ENCODE data around the gene HIC1.

The HIC1 gene

GRCh38 chr17:2023692-2024571, 31.0 kb upstream of the HIC1 start:
- peak; percentile 78 for DNase-seq

GRCh38 chr17:2024572-2025219, 30.2 kb upstream of the HIC1 start:
- DNase-seq = peak; percentile 71

- no peak for DNase-seq
Measured at GRCh38 chr17:2025220-2025621, 29.7 kb upstream of the HIC1 start, which contains the start of gene RTN4RL1. TSS of gene RTN4RL1 (minus strand) at chr17:2025334. CDS start at chr17:2024865, 469 bp downstream.

- DNase-seq = peak; percentile 74
Measured at GRCh38 chr17:2025622-2026309, 29.1 kb upstream of the HIC1 start.

GRCh38 chr17:2027528-2028233, 27.2 kb upstream of the HIC1 start:
- no peak for DNase-seq

- DNase-seq = no peak
Measured at GRCh38 chr17:2028234-2028614, 26.7 kb upstream of the HIC1 start.

GRCh38 chr17:2028737-2029136, 26.2 kb upstream of the HIC1 start:
- no peak for DNase-seq

- DNase-seq = peak; percentile 77
Measured at GRCh38 chr17:2029911-2030778, 24.8 kb upstream of the HIC1 start, which contains the start of gene DPH1. TSS of gene DPH1 (plus strand) at chr17:2030153. CDS start at chr17:2030170, 17 bp downstream.

- DNase-seq = no peak
Measured at GRCh38 chr17:2030779-2031163, 24.1 kb upstream of the HIC1 start.

- no peak for DNase-seq
Measured at GRCh38 chr17:2033153-2033552, 21.8 kb upstream of the HIC1 start.

- DNase-seq = no peak
Measured at GRCh38 chr17:2034157-2034556, 20.7 kb upstream of the HIC1 start.

- no peak for DNase-seq
Measured at GRCh38 chr17:2034806-2035540, 19.9 kb upstream of the HIC1 start.

GRCh38 chr17:2035541-2036488, 19.1 kb upstream of the HIC1 start:
- DNase-seq = no peak

GRCh38 chr17:2037155-2037554, 17.7 kb upstream of the HIC1 start:
- no peak for DNase-seq

GRCh38 chr17:2040219-2040827, 14.6 kb upstream of the HIC1 start:
- DNase-seq = no peak

- DNase-seq = no peak
Measured at GRCh38 chr17:2040942-2041560, 13.9 kb upstream of the HIC1 start.

GRCh38 chr17:2041561-2042389, 13.1 kb upstream of the HIC1 start, which contains the start of gene OVCA2:
TSS of gene OVCA2 (plus strand) at chr17:2042022. CDS start at chr17:2042048, 26 bp downstream.
- DNase-seq = peak; percentile 96
